Measurements from ENCODE around the gene DESI1. TPM values are rescaled to one million over a fixed set of nuclear protein-coding genes. Genes with fewer than 3 reads are reported as not detected.
A peak's percentile ranks its signal among the peaks of the same experiment; 100 is the strongest.

Gene DESI1
- total and polyA plus RNA-seq, 12 donors = 22.7 to 73.1 (median 36.0) TPM

DNA sequence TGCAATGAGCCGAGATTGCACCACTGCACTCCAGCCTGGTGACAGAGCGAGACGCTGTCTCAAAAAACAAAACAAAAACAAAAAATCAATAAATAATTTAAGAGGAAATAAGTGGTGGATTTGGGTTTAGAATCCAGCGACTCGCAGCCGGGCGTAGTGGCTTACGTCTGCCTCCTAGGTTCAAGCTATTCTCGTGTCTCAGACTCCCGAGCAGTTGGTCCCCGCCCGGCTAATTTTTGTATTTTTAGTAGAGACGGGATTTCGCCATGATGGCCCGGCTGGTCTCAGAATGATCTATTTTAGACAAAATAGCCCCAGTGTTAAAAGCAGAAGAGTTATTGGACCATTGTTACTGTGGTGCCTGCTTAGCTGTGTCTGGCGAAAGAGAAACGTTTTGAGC, 38.0 kb upstream of the DESI1 start:
- peaks cover 0 to 20% (median 0%) of the 10 kb centered on the region in 9 donors for H3K4me1 ChIP-seq
- peak overlapping the region in 6 of 10 donors; percentile 36 to 80 (median 58) for H3K27ac ChIP-seq
- ATAC-seq (no peak), DNase-seq (no peak)
- H3K9me3 ChIP-seq = no peaks in the 10 kb centered on the region
- TF ChIP-seq, protein P1, sequence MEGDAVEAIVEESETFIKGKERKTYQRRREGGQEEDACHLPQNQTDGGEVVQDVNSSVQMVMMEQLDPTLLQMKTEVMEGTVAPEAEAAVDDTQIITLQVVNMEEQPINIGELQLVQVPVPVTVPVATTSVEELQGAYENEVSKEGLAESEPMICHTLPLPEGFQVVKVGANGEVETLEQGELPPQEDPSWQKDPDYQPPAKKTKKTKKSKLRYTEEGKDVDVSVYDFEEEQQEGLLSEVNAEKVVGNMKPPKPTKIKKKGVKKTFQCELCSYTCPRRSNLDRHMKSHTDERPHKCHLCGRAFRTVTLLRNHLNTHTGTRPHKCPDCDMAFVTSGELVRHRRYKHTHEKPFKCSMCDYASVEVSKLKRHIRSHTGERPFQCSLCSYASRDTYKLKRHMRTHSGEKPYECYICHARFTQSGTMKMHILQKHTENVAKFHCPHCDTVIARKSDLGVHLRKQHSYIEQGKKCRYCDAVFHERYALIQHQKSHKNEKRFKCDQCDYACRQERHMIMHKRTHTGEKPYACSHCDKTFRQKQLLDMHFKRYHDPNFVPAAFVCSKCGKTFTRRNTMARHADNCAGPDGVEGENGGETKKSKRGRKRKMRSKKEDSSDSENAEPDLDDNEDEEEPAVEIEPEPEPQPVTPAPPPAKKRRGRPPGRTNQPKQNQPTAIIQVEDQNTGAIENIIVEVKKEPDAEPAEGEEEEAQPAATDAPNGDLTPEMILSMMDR (IDR thresholded peaks at IDR 0.05) = no peak
- intact Hi-C loops (cut with DNase I) = no loop called here
- no peaks in the 10 kb centered on the region for H3K27me3 ChIP-seq
- peaks cover 10 to 100% (median 83%) of the 10 kb centered on the region in 9 donors for H3K36me3 ChIP-seq
- H3K4me3 ChIP-seq = no peak overlapping the region
- 96 to 97% methylated on average over 17 of the region's 17 CpGs for WGBS, 2 donors

DNA sequence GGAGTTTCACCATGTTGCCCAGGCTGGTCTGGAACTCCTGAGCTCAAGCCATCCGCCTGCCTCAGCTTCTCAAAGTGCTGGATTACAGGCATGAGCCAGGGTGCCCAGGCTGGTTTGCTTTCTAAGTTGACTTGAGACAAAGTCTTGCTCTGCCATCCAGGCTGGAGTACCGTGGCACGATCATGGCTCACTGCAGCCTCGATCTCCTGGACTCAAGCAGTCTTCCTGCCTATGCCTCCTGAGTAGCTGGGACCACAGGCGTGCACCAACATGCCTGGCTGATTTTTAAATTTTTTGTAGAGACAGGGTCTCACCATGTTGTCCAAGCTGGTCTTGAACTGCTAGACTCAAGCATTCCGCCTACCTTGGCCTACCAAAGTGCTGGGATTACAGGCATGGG, 36.9 kb upstream of the DESI1 start:
- TF ChIP-seq, protein P1 (IDR thresholded peaks at IDR 0.05) = no peak
- H3K4me3 ChIP-seq = no peak overlapping the region
- DNase-seq = no peak
- peaks cover 10 to 100% (median 85%) of the 10 kb centered on the region in 9 donors for H3K36me3 ChIP-seq
- no peaks in the 10 kb centered on the region for H3K27me3 ChIP-seq
- WGBS, 2 donors = 96 to 97% methylated on average over 6 of the region's 6 CpGs
- no peak for ATAC-seq
- peaks cover 0 to 20% (median 0%) of the 10 kb centered on the region in 9 donors for H3K4me1 ChIP-seq
- intact Hi-C loops (cut with DNase I) = no loop called here
- peak overlapping the region in 1 of 10 donors; percentile 1 for H3K27ac ChIP-seq
- H3K9me3 ChIP-seq = no peaks in the 10 kb centered on the region

DNA sequence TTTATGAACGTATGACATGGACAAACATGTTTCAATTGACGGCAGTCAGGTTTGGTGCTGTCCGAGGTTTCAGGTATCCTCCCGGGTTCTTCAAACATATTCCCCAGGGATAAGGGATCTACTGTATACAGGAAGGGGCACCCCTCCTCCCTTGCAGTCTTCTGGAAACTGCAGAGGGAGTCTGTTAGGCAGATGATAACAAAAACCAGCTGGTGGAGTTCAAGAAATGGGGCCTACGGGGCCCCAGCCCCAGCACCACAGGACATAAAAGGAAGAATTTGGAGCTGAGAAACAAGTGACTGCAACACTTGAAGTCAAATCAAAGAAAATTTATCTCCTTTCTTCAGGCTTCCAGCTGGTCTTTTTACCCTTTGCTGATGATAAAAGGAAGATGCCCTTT, 35.7 kb upstream of the DESI1 start:
- peaks cover 10 to 100% (median 85%) of the 10 kb centered on the region in 9 donors for H3K36me3 ChIP-seq
- no peak overlapping the region for H3K4me3 ChIP-seq
- TF ChIP-seq, protein P1 (IDR thresholded peaks at IDR 0.05) = no peak
- H3K4me1 ChIP-seq = peaks cover 0 to 20% (median 0%) of the 10 kb centered on the region in 9 donors
- 62 to 63% methylated on average over 5 of the region's 5 CpGs for WGBS, 2 donors
- no peaks in the 10 kb centered on the region for H3K9me3 ChIP-seq
- ATAC-seq (no peak), DNase-seq (no peak)
- no peaks in the 10 kb centered on the region for H3K27me3 ChIP-seq
- intact Hi-C loops (cut with DNase I) = no loop called here
- peak overlapping the region in 1 of 10 donors; percentile 41 for H3K27ac ChIP-seq

DNA sequence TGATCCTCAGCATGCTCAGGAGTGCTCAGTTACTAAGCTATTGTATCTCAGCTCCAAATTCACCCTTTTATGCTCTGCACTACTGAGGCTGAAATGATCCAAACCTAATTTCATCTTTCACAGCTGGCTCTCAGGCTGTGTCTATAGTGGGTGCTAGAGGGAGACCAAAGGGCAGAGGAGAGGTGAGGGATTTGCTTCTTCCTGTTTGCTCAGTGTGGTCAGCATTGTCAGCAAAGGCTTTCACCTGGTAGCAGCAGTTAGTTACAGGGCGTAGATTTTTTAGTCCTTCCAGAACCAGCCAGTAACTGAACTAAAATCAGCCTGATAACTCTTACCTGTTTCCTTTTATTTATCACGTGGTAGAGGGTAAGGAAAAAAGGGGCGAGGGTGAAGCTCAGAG, 33.5 kb upstream of the DESI1 start:
- H3K4me1 ChIP-seq = peaks cover 0 to 2% (median 0%) of the 10 kb centered on the region in 9 donors
- no peaks in the 10 kb centered on the region for H3K9me3 ChIP-seq
- no peak for DNase-seq
- ATAC-seq = no peak
- intact Hi-C loops (cut with DNase I) = no loop called here
- H3K27ac ChIP-seq = no peak overlapping the region
- TF ChIP-seq, protein P1 (IDR thresholded peaks at IDR 0.05) = no peak
- 92 to 95% methylated on average over 3 of the region's 3 CpGs for WGBS, 2 donors
- no peaks in the 10 kb centered on the region for H3K27me3 ChIP-seq
- peaks cover 16 to 100% (median 90%) of the 10 kb centered on the region in 9 donors for H3K36me3 ChIP-seq
- H3K4me3 ChIP-seq = no peak overlapping the region
